ENCODE measurements around the gene PTPRN2. TPM values are rescaled to one million over a fixed set of nuclear protein-coding genes. Genes with fewer than 3 reads are reported as not detected.

PTPRN2 gene
- total RNA-seq, 2 experiments from 2014 or later, result 0.70 TPM; not detected in 1

GRCh38 chr7:157521061-157521731 is 1066.4 kb downstream of the PTPRN2 start:
- H3K9me2 ChIP-seq (ENCODE audit: insufficient read depth, low read length), result no peaks in the 10 kb centered on the region
- intact Hi-C loops (cut with micrococcal nuclease; ENCODE audit: unreplicated experiment), result no loop called here
- H3K27ac ChIP-seq (ENCODE audit: low read depth, low read length, poor library complexity, severe bottlenecking), result no peak overlapping the region
- H3K4me2 ChIP-seq (ENCODE audit: low read length), result no peak overlapping the region
- no TSS peak for BruUV-seq (replicated peaks)
- ChIA-PET CTCF (ENCODE audit: unreplicated experiment) (no interaction called here), POLR2A (no interaction called here)
- H4K20me1 ChIP-seq (ENCODE audit: insufficient read depth, low read length), result no peaks in the 10 kb centered on the region
- no peaks in the 10 kb centered on the region for H3K79me2 ChIP-seq (ENCODE audit: insufficient read depth, low read depth, low read length)
- peaks cover 19% of the 10 kb centered on the region for H3K4me1 ChIP-seq (ENCODE audit: insufficient read depth, low read length, poor library complexity, severe bottlenecking)
- no peak overlapping the region for H2AFZ ChIP-seq (ENCODE audit: low read length)
- DNase-seq (ENCODE audit: low spot score), result no peak
- TF ChIP-seq CTCF (conservative IDR thresholded peaks at IDR 0.05; ENCODE audit: low read length), result no peak
- no peak for TF ChIP-seq EZH2phosphoT487 (IDR thresholded peaks at IDR 0.05; ENCODE audit: borderline replicate concordance, low read depth, low read length)
- H3K4me3 ChIP-seq (ENCODE audit: low read depth, low read length, poor library complexity, severe bottlenecking), result no peak overlapping the region
- H3K9me3 ChIP-seq (ENCODE audit: low read length), result no peaks in the 10 kb centered on the region
- H3K36me3 ChIP-seq (ENCODE audit: insufficient read depth, low read length), result no peaks in the 10 kb centered on the region

GRCh38 chr7:157520249-157520648 is 1067.4 kb downstream of the PTPRN2 start:
- Histone ChIP-seq H3K36me3 (ENCODE audit: insufficient read depth, low read length) (no peaks in the 10 kb centered on the region), H3K4me3 (ENCODE audit: low read depth, low read length, poor library complexity, severe bottlenecking) (peak overlapping the region; percentile 7), H3K9me3 (ENCODE audit: low read length) (no peaks in the 10 kb centered on the region), H3K9me2 (ENCODE audit: insufficient read depth, low read length) (no peaks in the 10 kb centered on the region), H2AFZ (ENCODE audit: low read length) (0 out of 2 replicates have a peak overlapping the region, but pooled peaks have one; percentile 29), H4K20me1 (ENCODE audit: insufficient read depth, low read length) (no peaks in the 10 kb centered on the region), H3K4me1 (ENCODE audit: insufficient read depth, low read length, poor library complexity, severe bottlenecking) (peaks cover 19% of the 10 kb centered on the region), H3K4me2 (ENCODE audit: low read length) (peak overlapping the region; percentile 36), H3K79me2 (ENCODE audit: insufficient read depth, low read depth, low read length) (no peaks in the 10 kb centered on the region), H3K27ac (ENCODE audit: low read depth, low read length, poor library complexity, severe bottlenecking) (peak overlapping the region; percentile 55)
- peak; percentile 82 for DNase-seq (ENCODE audit: low spot score)
- no TSS peak for BruUV-seq (replicated peaks)
- POLR2A ChIA-PET, result no interaction called here
- intact Hi-C loops (cut with micrococcal nuclease; ENCODE audit: unreplicated experiment), result no loop called here
- CTCF ChIA-PET (ENCODE audit: unreplicated experiment), result no interaction called here
- TF ChIP-seq EZH2phosphoT487 (IDR thresholded peaks at IDR 0.05; ENCODE audit: borderline replicate concordance, low read depth, low read length) (no peak), CTCF (conservative IDR thresholded peaks at IDR 0.05; ENCODE audit: low read length) (no peak)

DNA sequence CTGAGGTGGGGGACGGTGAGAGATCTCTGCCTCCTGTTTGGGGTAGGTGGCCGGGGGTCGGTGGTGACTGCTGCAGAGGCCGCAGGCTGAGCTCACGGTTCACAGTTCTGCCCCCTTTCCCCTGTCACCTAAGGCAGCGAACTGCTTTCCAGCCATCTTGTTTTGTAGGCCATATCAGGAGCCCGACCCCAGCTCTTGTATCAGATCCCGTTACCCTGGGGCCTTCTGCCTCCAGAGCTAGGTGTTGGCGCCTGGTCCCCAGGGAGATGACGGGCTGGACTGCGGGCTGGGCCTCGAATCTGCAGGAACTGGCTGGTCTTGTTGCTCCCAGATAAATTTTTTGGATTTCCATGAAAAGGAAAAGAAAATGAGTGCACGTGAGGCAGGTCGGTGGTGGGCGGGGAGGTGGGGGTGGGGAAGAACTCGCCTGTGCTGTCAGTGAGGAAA is 1067.8 kb downstream of the PTPRN2 start:
- Histone ChIP-seq H3K9me2 (ENCODE audit: insufficient read depth, low read length) (no peaks in the 10 kb centered on the region), H3K4me3 (ENCODE audit: low read depth, low read length, poor library complexity, severe bottlenecking) (peak overlapping the region; percentile 7), H3K27ac (ENCODE audit: low read depth, low read length, poor library complexity, severe bottlenecking) (peak overlapping the region; percentile 55), H2AFZ (ENCODE audit: low read length) (peak overlapping the region; percentile 29; the same call in 1 of the 2 replicates), H3K9me3 (ENCODE audit: low read length) (no peaks in the 10 kb centered on the region), H3K4me2 (ENCODE audit: low read length) (peak overlapping the region; percentile 36), H3K36me3 (ENCODE audit: insufficient read depth, low read length) (no peaks in the 10 kb centered on the region), H3K79me2 (ENCODE audit: insufficient read depth, low read depth, low read length) (no peaks in the 10 kb centered on the region), H4K20me1 (ENCODE audit: insufficient read depth, low read length) (no peaks in the 10 kb centered on the region), H3K4me1 (ENCODE audit: insufficient read depth, low read length, poor library complexity, severe bottlenecking) (peaks cover 19% of the 10 kb centered on the region)
- ChIA-PET CTCF (ENCODE audit: unreplicated experiment) (no interaction called here), POLR2A (no interaction called here)
- peak; percentile 13 for DNase-seq (ENCODE audit: low spot score)
- intact Hi-C loops (cut with micrococcal nuclease; ENCODE audit: unreplicated experiment), result no loop called here
- no TSS peak for BruUV-seq (replicated peaks)
- TF ChIP-seq CTCF (conservative IDR thresholded peaks at IDR 0.05; ENCODE audit: low read length), result no peak
- TF ChIP-seq EZH2phosphoT487 (IDR thresholded peaks at IDR 0.05; ENCODE audit: borderline replicate concordance, low read depth, low read length), result no peak

Measured in OCI-LY7 (cell line).